Measurements from ENCODE around the gene TMA7. TPM values are rescaled to one million over a fixed set of nuclear protein-coding genes. Genes with fewer than 3 reads are reported as not detected.
A peak's percentile ranks its signal among the peaks of the same experiment; 100 is the strongest.

TMA7 gene
- total and polyA plus RNA-seq, 2 of the 13 experiments (the other 11 are each of a cell fraction or from before 2014, with no cell fraction given): 100 to 486 TPM

DNA sequence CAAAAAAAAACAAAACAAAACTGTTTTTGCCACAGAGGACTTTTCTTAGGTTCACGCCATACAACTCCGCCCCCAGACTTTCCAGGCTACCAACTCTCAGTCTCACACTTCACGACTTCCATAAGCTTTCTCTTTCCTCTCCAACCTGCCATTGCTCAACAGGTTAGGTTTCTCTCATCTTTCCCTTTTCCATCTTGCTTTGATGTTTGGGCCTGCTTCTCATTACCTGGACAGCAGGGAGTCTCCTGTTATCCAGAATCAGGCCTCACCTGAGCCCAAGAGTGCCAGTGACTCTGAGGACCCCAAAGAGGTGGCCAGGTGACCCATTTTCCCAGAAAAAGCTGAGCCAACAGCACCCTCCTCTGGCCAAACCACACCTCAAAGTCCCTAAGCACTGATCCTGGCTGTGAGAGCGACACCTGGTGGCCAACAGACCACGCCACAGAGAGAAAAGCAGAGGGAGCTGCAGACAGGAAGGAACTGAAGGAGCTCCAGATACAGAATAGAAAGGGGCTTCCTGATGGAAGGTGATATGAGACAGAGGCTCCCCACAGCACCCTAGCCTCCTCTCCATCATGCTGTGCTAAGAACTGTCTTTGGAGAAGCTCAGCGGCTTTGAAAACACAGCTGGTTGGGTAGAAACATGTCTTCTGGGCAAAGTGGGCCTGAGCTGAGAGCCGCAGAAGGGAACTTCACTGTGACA lies 4.1 kb upstream of the TMA7 start (continued):
- peak; percentile 78; the same call in 1 of the 2 replicates for TF ChIP-seq SMAD3 (CRISPR knock-in tag; IDR thresholded peaks at IDR 0.05)
- TF ChIP-seq ZNF331 (CRISPR knock-in tag; IDR thresholded peaks at IDR 0.05): peak; percentile 54; the same call in 1 of the 2 replicates
- no peak for TF ChIP-seq ZSCAN29 (CRISPR knock-in tag; conservative IDR thresholded peaks at IDR 0.05)
- peak; percentile 75 for TF ChIP-seq GATAD1 (CRISPR knock-in tag; IDR thresholded peaks at IDR 0.05)
- no peak for TF ChIP-seq RFX5 (IDR thresholded peaks at IDR 0.05; ENCODE audit: low read depth, low read length)
- no peak for TF ChIP-seq ZZZ3 (CRISPR knock-in tag; IDR thresholded peaks at IDR 0.05; ENCODE audit: borderline replicate concordance)
- no peak for TF ChIP-seq HDAC1 (CRISPR knock-in tag; IDR thresholded peaks at IDR 0.05)
- no peak for TF ChIP-seq PAWR (CRISPR knock-in tag; IDR thresholded peaks at IDR 0.05; ENCODE audit: borderline replicate concordance)
- TF ChIP-seq ZNF788 (CRISPR knock-in tag; IDR thresholded peaks at IDR 0.05; ENCODE audit: borderline replicate concordance): peak; percentile 54; the same call in 1 of the 2 replicates
- TF ChIP-seq ZNF607 (CRISPR knock-in tag; IDR thresholded peaks at IDR 0.05; ENCODE audit: borderline replicate concordance): no peak
- TF ChIP-seq YEATS2 (CRISPR knock-in tag; IDR thresholded peaks at IDR 0.05; ENCODE audit: borderline replicate concordance): peak; percentile 41; the same call in 1 of the 2 replicates
- TF ChIP-seq, protein P1, sequence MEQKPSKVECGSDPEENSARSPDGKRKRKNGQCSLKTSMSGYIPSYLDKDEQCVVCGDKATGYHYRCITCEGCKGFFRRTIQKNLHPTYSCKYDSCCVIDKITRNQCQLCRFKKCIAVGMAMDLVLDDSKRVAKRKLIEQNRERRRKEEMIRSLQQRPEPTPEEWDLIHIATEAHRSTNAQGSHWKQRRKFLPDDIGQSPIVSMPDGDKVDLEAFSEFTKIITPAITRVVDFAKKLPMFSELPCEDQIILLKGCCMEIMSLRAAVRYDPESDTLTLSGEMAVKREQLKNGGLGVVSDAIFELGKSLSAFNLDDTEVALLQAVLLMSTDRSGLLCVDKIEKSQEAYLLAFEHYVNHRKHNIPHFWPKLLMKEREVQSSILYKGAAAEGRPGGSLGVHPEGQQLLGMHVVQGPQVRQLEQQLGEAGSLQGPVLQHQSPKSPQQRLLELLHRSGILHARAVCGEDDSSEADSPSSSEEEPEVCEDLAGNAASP (CRISPR knock-in tag; IDR thresholded peaks at IDR 0.05; ENCODE audit: borderline replicate concordance): 0 out of 2 replicates have a peak, but pooled peaks have one; percentile 47
- TF ChIP-seq SIN3A (IDR thresholded peaks at IDR 0.05; ENCODE audit: borderline replicate concordance, low read depth, low read length): 0 out of 2 replicates have a peak, but pooled peaks have one; percentile 9
- peak; percentile 97 for TF ChIP-seq RAD21 (CRISPR knock-in tag; IDR thresholded peaks at IDR 0.05)
- TF ChIP-seq PLSCR1 (CRISPR knock-in tag; IDR thresholded peaks at IDR 0.05; ENCODE audit: borderline replicate concordance): no peak
- TF ChIP-seq ZNF451 (CRISPR knock-in tag; IDR thresholded peaks at IDR 0.05): no peak
- no peak for TF ChIP-seq POLR2AphosphoS2 (IDR thresholded peaks at IDR 0.05; ENCODE audit: low read depth, low read length)
- TF ChIP-seq, protein P2, sequence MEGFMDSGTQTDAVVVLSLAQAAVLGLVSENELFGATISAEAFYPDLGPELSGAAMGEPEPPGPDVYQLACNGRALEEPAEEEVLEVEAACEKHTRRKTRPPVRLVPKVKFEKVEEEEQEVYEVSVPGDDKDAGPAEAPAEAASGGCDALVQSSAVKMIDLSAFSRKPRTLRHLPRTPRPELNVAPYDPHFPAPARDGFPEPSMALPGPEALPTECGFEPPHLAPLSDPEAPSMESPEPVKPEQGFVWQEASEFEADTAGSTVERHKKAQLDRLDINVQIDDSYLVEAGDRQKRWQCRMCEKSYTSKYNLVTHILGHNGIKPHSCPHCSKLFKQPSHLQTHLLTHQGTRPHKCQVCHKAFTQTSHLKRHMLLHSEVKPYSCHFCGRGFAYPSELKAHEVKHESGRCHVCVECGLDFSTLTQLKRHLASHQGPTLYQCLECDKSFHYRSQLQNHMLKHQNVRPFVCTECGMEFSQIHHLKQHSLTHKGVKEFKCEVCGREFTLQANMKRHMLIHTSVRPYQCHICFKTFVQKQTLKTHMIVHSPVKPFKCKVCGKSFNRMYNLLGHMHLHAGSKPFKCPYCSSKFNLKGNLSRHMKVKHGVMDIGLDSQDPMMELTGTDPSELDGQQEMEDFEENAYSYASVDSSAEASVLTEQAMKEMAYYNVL (CRISPR knock-in tag; IDR thresholded peaks at IDR 0.05; ENCODE audit: borderline replicate concordance): no peak
- TF ChIP-seq ZNF337 (CRISPR knock-in tag; IDR thresholded peaks at IDR 0.05; ENCODE audit: borderline replicate concordance, low read depth): no peak
- TF ChIP-seq ZNF703 (CRISPR knock-in tag; IDR thresholded peaks at IDR 0.05; ENCODE audit: borderline replicate concordance): no peak
- TF ChIP-seq, protein P3, sequence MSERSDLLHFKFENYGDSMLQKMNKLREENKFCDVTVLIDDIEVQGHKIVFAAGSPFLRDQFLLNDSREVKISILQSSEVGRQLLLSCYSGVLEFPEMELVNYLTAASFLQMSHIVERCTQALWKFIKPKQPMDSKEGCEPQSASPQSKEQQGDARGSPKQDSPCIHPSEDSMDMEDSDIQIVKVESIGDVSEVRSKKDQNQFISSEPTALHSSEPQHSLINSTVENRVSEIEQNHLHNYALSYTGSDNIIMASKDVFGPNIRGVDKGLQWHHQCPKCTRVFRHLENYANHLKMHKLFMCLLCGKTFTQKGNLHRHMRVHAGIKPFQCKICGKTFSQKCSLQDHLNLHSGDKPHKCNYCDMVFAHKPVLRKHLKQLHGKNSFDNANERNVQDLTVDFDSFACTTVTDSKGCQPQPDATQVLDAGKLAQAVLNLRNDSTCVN (CRISPR knock-in tag; IDR thresholded peaks at IDR 0.05; ENCODE audit: borderline replicate concordance): peak; percentile 73
- TF ChIP-seq DMAP1 (CRISPR knock-in tag; IDR thresholded peaks at IDR 0.05): no peak
- TF ChIP-seq FOXM1 (CRISPR knock-in tag; IDR thresholded peaks at IDR 0.05): no peak
- 0 out of 2 replicates have a peak, but pooled peaks have one; percentile 51 for TF ChIP-seq POGZ (CRISPR knock-in tag; IDR thresholded peaks at IDR 0.05)
- peak; percentile 50; the same call in 1 of the 2 replicates for TF ChIP-seq ZNF383 (CRISPR knock-in tag; IDR thresholded peaks at IDR 0.05; ENCODE audit: borderline replicate concordance)
